GM12873 (cell line): ENCODE data around the gene ANKRD30A.

ENCODE experiments used
- CTCF ChIP-seq: IDR thresholded peaks from 2 replicates; pipeline ENCODE4 v1.5.1; 2012; ENCODE audit warnings: low read depth, mild to moderate bottlenecking, moderate library complexity, low read length, control low read depth; ENCODE audit not compliant: insufficient read depth; ENCODE audit errors: missing control alignments

The ANKRD30A gene

GRCh38 chr10:37146443-37146842 lies 21.0 kb downstream of the ANKRD30A start:
- no peak for TF ChIP-seq CTCF

- no peak for TF ChIP-seq CTCF
Observed at GRCh38 chr10:37206132-37206531, 80.7 kb downstream of the ANKRD30A start.

- TF ChIP-seq CTCF: no peak
Observed at GRCh38 chr10:37220866-37221265, 95.5 kb downstream of the ANKRD30A start.

GRCh38 chr10:37222046-37222445 lies 96.6 kb downstream of the ANKRD30A start:
- no peak for TF ChIP-seq CTCF

GRCh38 chr10:37225163-37225562 lies 99.8 kb downstream of the ANKRD30A start:
- TF ChIP-seq CTCF: no peak

GRCh38 chr10:37226524-37226923 lies 101.1 kb downstream of the ANKRD30A start:
- no peak for TF ChIP-seq CTCF

GRCh38 chr10:37234692-37235091 lies 109.3 kb downstream of the ANKRD30A start:
- no peak for TF ChIP-seq CTCF
